Activated CD8-positive, alpha-beta memory T cell treated with anti-CD3 and anti-CD28 coated beads for 1 hour (primary cell): ENCODE data around the gene OSBPL2.

Experiments
- DNase-seq, 2 donors: peaks; one replicate each; pipeline ENCODE4 v3.0.0-alpha.2; 2020; ENCODE audit warnings: low read depth in 1 of 2; ENCODE audit errors: extremely low read depth in 1 of 2

The OSBPL2 gene

DNA sequence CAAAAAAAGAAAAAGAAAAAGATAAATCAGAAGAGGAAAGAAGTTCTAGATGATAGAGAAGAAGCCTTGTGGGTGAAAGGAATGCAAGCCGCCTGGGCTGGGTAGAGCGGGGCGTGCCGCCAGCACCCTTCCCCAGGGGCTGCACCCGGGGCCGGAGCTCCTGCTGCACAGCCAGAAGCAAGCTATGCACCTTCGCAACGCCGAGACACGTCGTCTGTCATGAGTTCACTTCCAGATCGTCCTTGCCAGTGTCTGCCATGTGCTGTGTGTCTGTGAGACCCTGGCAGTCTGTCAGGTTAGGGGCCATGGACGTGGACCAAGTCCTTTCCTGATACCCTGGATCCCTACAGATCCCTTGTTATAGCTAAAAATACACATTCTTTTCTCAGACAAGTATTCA is 38.9 kb downstream of the OSBPL2 start:
- DNase-seq, result no peak

DNA sequence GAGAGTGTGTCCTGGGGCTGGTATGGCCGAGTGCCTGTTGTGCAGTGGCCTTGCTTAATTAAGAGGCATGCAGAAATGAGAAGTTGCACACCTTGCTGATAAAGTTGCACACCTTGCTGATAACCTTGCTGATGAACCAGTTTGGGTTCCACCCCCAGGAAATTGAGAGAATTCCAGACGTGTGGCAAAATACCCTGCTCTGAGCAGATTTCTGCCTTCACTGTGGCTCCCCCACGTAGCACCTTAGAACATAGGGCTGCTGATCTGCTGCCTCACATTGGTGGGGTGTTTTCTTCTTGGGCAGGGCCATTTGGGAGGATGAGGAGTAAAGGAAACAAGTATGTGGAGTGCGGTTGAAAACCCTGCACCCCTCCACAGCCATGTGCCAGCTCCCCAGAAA is 42.0 kb downstream of the OSBPL2 start:
- DNase-seq, result no peak

DNA sequence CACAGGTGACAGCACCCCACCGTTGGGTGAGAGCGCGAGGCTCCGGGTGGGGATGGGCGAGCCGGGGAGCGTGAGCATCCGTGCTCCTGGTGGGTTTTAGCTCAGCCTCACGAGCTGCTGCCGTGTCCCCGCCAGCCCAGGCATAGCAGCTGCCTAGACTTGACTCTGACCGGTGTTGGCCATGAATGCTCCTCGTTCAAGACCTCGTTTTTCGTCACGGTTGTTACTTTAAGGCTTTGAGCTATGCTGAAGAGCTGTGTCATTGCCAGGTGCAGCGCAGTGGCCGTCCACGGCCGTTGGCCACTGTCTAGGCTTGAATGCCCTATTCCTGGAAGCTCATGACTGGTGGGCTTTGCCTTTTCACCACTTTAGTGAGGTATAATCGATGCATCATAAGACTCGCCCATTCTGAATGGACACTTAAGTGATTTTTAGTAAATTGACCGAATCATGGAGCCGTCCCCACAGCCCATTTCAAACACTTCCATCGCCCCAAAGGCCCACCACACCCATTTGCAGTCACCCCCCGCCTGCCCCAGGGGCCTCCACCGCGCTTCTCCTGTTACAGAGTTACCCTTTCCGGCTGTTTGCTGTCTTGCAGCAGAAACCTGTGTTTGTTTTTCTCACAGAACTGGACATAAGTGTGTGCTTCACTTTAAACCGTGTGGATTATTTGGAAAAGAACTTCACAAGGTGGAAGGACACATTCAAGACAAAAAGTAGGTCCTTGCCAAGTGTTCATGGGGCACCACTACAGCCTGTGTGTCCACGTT is 43.0 kb downstream of the OSBPL2 start:
- no peak for DNase-seq

DNA sequence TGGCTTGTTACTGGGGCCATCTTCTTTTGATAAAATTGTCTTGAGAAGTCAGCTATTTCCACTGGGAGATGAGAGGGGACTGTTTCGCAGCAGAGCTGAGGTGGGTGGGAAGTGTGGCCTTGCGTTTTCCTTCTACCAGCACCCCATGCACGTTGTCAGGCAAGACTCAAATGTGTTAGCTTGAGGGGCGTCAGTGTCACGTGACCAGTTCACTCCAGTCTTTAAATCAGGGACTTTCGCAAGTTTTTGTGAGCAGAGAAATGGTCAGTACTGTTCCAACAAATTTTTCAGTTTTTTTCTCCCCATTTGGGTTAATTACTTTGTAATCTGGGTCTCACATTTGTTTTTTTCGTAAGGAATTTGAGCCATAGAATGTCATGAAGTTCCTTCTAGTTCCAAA is 43.8 kb downstream of the OSBPL2 start:
- DNase-seq, result no peak

DNA sequence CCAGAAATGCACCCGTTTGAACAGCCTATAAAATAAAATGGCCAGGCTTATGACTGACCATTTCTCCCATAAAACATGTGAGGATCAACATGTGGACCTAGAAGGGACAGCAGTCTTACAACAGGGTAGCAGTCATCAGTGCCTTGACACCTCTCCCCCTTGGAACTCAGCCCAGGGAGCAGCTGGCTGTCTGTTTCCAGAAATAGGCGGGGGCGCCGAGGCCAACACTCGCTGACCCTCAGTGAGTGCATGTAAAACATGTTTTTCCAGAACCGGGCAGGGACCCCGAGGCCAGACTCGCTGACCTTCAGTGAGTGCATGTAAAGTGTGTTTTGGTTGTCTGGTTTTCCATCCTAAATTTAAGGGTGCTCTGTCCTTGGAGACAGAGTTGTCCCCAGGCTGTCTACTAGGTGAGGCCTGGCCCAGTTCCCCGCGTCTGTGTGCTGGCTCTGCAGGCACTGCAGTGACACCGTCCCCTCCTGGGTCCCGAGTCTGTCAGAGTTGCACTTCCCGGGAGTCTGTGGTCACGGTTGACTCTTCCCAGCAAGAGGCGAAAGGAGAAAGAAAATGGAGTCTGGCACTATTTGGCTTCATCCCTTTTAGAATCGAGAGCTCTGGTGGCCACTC is 44.7 kb downstream of the OSBPL2 start:
- DNase-seq, result no peak

DNA sequence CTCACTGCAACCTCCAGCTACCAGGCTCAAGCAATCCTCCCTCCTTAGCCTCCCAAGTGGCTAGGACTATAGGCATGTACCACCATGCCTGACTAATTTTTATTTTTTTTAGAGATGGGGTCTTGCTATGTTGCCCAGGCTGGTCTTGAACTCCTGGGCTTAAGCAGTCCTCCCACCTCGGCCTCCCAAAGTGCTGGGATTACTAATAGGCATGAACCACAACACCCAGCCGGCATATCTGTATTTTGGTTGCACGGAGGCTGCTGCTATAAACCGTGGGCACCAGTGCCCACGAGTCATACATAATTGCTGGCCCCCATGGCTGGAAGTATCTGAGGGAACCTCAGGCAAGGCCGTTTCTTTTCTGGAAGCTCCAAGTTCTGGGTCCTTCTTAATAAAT is 46.1 kb downstream of the OSBPL2 start:
- no peak for DNase-seq

DNA sequence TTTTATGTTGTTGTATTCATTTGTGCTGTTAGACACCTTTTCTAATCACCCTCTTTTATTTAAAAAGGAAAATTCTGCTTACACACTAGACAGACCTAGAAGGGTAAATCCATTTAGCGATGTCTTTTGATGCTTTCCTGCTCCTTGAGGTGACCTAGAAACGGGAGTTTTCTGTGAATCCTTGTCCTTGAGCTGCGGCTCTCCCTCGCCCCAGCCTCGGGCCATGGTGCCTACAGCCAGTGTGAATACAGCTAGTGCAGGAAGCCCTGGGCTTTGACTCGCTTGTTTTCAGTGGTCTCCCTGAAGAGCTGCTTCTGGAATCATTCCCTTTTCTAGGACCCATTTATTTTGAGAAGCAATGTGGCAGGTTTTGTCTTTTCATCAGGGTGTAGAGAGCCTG is 46.8 kb downstream of the OSBPL2 start:
- no peak for DNase-seq

DNA sequence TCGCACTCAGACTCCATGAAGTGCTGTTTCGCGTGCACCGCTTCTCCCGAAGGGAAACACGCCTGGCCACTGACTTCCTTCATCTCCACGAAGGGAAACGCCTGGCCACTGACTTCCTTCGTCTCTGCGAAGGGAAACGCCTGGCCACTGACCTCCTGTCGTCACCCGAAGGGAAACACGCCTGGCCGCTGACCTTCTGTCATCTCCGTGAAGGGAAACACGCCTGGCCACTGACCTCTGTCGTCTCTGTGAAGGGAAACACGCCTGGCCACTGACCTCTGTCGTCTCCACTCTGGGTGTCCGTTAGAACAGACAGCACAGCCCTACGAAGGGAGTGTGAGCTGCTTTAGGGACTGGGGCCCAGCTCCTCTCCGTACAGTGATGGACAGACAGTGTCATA is 47.4 kb downstream of the OSBPL2 start:
- no peak for DNase-seq

DNA sequence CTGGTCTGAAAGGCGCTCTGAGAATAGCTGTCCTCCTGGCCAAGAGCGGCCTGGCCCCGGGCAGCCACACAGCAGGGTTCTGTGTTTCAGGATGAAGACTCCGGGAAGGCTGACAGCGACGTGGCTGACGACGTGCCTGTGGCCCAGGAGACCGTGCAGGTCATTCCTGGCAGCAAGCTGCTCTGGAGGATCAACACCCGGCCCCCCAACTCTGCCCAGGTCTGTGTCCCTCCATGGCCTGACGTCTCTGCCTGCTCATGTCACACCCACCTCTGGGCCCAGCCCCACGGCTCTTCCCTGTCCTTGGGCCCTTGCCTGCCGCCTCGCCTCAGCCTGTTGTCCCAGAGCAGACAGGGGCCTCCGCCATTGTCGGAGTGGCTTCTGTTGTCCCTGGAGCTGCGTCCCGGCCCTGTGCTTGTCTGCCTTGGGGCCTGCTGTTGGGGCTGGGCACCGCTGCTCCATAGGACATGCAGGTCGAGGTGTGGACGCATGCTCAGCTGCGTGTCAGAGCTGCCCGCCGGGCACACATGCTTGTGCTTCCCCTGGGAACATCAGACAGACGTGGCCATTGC is 48.3 kb downstream of the OSBPL2 start:
- no peak for DNase-seq

DNA sequence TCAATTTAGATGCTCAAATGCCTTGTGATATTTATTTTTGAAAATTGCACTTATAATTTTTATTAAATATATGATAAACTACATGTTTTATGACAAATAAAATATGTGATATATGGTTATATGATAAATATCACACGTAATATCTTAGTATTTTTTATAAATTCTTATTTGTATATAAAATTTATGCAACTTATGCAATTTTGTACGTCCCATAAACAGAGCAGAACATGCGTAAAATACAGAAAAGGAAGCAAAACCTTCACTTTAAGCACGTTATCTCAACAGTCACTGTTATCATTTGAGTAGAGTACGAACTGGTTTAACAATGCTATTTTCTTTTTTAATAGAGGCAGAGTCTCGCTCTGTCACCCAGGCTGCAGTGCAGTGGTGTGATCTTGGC is 48.8 kb downstream of the OSBPL2 start:
- no peak for DNase-seq

DNA sequence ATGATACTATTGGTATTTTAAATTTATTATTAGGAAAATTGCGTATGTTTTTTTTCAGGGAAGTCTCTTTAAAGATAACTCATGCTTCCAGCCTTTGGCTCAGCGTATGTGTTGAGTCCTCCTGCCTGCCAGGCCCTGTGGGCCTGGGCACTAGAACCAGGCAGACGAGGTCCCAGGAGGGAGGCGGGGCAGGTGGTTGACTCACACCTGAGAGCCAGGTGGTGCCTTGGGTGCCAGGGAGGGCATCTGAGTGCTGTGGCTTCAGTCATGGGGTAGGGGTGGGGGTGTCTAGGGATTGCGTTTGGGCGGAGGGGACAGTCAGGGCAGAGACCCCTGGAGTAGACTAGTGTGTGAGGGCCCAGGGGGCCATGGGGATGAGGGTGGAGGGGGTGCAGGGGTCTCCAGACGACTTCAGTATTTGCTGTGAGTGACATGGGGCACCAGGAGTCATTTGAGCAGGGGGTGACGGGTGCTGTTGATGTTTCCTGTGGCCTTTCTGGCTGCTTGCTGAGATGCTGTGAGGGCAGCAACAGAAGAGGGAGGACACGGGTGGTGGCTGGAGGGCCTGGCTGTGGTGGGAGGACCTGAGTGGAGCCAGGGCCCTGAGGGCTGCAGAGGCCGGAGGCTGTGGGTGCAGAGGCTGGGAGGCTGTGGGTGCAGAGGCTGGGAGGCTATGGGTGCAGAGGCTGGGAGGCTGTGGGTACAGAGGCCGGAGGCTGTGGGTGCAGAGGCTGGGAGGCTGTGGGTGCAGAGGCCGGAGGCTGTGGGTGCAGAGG is 49.6 kb downstream of the OSBPL2 start:
- DNase-seq, result no peak

DNA sequence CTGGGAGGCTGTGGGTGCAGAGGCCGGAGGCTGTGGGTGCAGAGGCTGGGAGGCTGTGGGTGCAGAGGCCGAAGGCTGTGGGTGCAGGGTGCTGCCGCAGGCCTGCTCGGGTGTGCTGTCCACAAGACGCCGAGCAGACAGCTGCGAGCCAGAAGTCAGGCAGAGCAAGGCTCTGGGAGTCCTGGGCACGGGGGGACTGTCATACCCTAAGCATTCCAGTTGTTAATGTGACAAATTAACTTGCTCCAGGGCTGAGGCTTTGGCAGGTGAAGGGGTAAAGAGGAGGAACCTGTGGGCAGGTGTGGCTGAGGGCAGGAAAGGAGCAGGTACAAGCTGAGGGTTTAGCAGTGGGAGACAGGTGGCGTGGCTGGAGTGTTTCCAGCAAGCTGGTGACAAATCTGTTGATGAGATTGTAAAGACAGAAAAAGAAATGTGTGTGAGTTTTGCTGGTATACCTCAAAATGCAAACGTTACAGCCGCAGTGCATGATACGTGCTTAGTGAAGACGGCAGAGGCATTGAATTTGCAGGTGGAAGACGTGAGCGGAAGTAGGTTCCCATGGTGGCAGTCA is 50.3 kb downstream of the OSBPL2 start:
- DNase-seq, result no peak

DNA sequence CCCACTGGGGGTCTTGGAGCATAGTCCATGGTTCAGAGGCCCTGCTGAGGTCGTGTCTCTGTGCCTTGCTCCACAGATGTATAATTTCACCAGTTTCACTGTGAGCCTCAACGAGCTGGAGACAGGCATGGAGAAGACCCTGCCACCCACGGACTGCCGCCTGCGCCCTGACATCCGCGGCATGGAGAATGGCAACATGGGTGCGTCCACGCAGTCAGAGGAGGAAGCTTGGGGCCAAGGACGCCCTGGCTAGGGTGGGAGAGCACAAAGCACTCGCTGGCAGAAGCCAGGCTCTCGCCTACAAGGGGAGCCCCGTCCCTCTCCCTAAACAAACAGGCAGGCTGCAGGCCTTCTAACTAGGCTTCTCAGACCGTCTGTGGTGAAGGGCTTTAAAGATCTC is 50.8 kb downstream of the OSBPL2 start:
- DNase-seq, result no peak

DNA sequence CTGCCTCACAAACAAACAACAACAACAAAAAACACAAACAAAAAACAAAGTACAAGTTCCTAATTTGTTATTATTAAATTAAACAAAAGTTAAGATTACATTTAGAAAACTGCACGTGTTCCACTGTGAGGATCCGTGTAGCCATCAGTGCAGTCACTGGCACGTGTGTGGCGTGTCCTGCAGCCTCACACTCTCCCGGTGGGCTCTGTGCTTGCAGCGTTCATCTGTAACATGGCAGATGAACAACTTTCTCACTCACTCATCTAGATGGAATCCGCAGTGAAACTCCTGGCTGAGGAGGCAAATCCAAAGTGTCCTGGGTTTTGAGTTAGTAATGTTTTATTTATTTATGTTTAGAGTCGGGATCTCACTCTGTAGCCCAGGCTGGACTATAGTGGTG is 51.6 kb downstream of the OSBPL2 start:
- no peak for DNase-seq

DNA sequence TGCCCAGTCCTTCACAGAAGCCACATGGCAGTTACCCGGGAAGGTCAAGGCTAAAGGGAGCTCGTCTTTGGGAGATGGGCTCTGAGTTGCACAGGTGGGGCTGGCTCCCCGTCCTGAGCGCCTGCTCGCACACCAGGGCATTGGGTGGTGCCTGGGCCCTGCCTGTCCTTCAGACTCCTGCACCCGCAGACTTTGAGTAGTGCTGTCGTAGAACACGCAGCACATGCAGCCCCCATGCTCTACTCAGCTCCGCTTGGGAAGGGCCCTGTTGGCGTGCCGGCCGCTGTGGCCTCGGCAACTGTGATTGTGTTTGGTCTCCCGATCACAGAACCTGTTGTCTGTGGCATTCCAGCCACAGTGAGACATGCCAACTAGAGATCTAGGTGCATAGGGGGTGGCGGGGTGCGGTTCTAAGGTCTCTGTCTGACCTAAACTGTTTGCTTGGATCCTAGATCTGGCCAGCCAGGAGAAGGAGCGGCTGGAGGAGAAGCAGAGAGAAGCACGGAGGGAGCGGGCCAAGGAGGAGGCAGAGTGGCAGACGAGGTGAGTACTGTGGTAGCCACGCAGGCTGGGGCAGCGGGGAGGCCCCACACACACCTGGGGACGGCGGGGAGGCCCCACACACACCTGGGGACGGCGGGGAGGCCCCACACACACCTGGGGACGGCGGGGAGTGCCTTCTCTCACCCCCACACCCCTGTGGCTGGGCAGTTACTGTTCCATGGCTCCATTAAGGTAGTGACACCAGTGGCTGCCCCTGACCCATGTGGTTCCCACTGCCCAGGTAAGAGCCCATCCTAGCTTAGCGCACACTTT is 53.1 kb downstream of the OSBPL2 start:
- no peak for DNase-seq

DNA sequence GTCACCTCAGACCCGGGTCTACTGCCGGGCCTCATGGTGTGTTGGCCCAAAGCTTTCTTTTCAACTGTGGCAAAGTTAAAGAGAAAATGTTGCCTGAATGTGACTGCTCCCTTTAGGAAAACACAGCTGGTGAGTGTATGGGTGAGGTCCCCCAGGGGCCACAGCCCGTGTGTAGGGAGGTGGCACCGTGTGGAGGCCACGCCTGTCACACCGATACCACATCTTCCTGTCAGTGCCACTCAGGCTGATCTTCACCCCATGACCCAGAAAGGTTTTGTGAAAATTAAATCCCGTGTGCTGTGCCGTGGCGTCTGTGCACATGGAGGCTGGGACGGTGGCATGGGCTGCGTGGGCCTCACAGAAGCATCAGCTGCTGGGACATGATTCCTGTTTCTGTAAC is 53.8 kb downstream of the OSBPL2 start:
- no peak for DNase-seq

DNA sequence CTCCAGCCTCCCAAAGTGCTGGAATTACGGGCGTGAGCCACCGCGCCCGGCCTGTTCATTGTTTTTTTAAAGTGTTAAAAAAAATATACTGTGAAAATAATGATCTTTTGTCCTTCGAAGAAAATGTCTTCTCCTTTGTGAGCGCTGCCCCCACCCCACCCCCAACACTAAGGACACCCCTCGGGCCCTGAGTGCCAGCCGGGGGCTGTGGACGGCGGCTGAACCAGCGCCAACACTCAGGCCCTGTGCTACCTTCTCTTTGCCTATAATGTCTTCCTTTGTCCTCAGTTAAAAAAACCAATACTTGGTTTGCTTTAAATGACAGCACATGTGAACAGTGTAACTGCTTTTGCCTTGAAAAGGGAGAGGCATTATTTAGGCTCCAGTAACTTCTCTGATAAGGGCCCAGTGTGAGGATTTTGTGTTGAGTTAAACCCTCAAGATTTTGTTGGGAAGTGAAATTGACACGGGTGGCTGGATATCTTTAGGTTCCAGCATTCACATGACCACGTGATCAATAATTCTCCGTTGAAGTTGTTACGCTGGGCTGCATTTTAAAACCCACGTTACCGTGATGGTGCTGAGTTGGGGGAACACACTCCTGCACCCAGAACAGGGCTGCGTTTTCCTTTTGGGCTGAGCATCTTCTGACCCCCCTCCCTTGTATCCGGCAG is 54.9 kb downstream of the OSBPL2 start:
- no peak for DNase-seq

DNA sequence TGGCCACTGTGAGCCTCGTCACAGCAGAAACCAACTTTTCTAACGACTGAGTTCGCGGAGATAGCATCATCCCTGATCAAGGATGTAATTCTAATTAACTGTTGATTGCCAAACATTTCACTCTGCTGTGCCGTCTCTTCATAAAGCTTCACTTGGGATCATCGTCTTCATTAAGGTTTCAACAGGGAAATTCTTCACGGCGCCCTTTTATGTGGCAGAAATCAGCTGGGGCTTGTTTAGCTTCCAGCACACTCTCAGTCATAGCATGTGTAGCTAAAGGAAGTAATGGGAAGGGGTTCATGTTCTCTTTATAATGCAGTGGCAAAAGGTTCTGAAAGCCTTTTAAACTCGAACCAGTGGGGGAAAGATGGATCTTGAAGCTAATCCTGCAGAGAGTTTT is 55.6 kb downstream of the OSBPL2 start:
- no peak for DNase-seq

DNA sequence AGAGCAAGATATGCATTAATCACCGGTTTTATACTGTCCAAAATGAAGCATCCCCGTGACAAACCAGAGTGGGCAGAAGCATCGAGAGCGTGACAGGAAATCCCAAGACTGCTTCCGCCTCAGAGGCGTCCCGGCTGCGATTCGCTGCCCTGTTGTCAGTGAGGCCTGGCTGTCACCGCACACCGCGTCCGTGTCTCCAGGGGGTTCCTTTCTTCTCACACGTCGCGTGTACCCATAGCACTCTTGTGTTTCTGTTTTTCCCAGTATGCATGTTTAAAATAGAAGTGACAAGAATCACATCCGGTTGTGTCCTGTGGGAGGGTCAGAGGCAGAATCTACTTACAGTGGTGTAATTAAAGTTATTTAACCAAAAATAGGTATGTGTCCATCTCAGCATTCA is 56.2 kb downstream of the OSBPL2 start:
- no peak for DNase-seq
